ENCODE data around the gene CCDC8.

DNA sequence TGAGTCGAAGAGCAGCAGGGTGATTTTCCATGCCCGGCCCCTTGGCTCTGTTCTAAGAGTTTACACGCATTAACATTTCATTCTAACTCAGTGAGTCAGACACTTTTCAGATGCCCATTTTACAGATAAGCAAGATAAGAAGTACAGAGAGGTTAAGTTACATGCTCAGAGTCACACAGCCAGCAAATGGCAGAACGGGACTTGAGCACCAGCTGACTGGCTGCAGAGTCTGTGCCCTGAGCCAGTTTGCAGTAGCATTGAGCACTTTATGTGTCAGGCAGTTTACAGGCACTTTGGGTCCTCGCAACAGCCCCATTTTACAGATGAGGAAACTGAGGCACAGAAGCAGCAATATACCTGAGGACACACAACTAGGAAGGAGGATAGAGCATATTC lies 19.0 kb downstream of the CCDC8 start:
- no peak for TF ChIP-seq CTCF (IDR thresholded peaks at IDR 0.05)
- TF ChIP-seq POLR2A (IDR thresholded peaks at IDR 0.05), result no peak
